PC-9 (cell line): ENCODE data around the gene PARP8.

Source experiments
- CTCF ChIP-seq: fragments of 200-600 bp; sonication (generic); conservative IDR thresholded peaks from 2 replicates; pipeline ENCODE4 v1.6.1; 2017; ENCODE audit warnings: mixed run types, antibody characterized with exemption, mild to moderate bottlenecking, moderate library complexity
- EZH2 ChIP-seq: fragments of 200-600 bp; sonication (generic); IDR thresholded peaks from 2 replicates; pipeline ENCODE4 v1.8.0; 2017; ENCODE audit warnings: antibody characterized with exemption, low read depth

DNA sequence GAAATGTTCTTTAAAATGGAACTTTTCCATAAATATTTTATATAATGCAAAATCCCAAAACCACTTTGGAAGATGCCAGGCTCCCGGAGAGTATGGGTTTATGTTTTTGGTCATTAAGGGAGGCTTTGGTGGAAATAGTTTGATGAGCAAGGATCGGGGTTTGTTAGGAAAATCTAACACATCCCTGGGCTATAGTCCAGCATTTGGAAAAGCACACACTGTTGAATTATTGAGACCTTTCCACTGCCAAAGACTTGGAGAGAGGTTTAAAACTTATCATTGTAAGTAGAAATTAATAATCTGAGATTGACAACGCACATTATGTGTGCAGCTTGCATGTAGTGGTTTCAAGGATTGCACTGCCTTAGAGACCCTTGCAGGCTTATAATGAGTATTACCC lies 156.3 kb downstream of the PARP8 start:
- no peak for TF ChIP-seq CTCF
- no peak for TF ChIP-seq EZH2
